Effector memory CD4-positive, alpha-beta T cell (primary cell): Measurements from ENCODE around the gene TMEM40.

Experiments
- DNase-seq, 3 donors: peaks; one replicate each; pipeline ENCODE4 v3.0.0-alpha.2; 2020
- H3K27ac ChIP-seq: 2 replicates; pipeline ENCODE4 v1.7.0; 2013; ENCODE audit warnings: mild to moderate bottlenecking, low read length, moderate library complexity; ENCODE audit not compliant: insufficient read depth, poor library complexity, severe bottlenecking
- H3K27me3 ChIP-seq: replicated peaks from 2 replicates; pipeline ENCODE4 v1.7.0; 2013; ENCODE audit warnings: mild to moderate bottlenecking, low read length; ENCODE audit not compliant: insufficient read depth, control insufficient read depth, poor library complexity, severe bottlenecking
- H3K36me3 ChIP-seq: 2 replicates; pipeline ENCODE4 v1.7.0; 2013; ENCODE audit warnings: mild to moderate bottlenecking, low read length, moderate library complexity; ENCODE audit not compliant: control insufficient read depth, insufficient read depth
- H3K4me1 ChIP-seq: 2 replicates; pipeline ENCODE4 v1.7.0; 2013; ENCODE audit warnings: low read length, mild to moderate bottlenecking; ENCODE audit not compliant: control insufficient read depth, insufficient read depth, poor library complexity, severe bottlenecking
- H3K4me3 ChIP-seq: 2 replicates; pipeline ENCODE4 v1.7.0; 2013; ENCODE audit warnings: low read length, low read depth, mild to moderate bottlenecking; ENCODE audit not compliant: insufficient read depth, poor library complexity, severe bottlenecking
- H3K9me3 ChIP-seq: 2 replicates; pipeline ENCODE4 v1.7.0; 2013; ENCODE audit warnings: mild to moderate bottlenecking, low read length, moderate library complexity; ENCODE audit not compliant: control insufficient read depth

Gene TMEM40

DNA sequence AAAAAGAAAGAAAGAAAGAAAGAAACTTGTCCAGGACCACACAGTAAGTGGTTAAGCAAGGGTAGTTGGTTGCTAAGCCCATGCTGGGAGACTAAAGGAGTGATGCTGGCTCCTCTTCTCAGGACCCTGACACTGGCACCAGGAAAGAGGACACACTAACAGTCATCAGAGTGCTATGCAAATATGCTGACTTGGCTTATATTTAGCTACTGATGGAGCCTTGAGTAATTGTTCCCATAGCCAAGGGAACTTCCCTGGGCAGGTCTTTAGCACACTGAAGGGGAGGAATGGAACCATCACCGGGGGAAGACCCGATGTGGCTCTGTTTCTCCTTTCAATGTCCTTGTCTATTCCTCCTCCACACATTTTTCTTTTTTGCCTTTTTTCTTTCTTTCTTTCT, 6.2 kb downstream of the TMEM40 start:
- DNase-seq = no peak
- Histone ChIP-seq H3K36me3 (no peaks in the 10 kb centered on the region), H3K4me3 (no peak overlapping the region), H3K4me1 (no peaks in the 10 kb centered on the region), H3K9me3 (no peaks in the 10 kb centered on the region), H3K27me3 (no peaks in the 10 kb centered on the region), H3K27ac (no peak overlapping the region)

DNA sequence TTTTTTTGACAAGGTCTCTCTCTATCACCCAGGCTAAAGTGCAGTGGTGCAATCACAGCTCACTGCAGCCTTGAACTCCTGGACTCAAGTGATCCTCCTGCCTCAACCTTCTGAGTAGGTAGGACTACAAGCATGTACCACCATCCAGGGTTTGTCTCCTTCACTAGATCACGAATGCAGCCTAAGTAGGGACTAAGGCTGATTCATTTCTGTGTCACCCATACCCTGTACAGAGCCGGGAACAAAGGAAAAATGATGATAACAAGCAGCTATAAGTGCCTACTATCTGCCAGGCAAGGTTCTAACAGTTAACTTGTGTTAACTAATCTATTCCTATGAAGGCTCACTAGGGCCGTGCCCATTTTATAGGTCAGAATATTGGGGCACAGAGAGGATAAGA, 7.0 kb downstream of the TMEM40 start:
- H3K4me1 ChIP-seq = no peaks in the 10 kb centered on the region

DNA sequence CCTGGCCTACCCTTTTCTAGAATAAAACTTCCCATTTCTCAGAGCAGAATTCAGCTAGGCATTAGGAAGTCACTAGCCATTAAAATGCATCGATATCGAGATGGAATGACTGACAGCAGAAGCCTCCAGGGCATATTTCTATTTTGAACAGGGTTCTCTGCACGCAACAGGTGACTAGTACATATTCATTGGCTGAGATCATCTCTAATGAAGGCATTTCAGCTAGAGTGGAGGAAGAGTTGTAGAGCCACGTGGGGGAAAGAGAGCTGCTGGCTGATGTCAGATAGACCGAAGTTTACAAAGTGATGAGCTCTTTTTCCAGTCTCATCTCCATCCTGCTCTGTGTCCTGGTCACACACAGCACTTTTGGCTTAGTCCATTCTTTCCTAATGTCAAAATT, 7.5 kb downstream of the TMEM40 start:
- DNase-seq = no peak
- H3K4me1 ChIP-seq = no peaks in the 10 kb centered on the region
- H3K27ac ChIP-seq = no peak overlapping the region
- H3K9me3 ChIP-seq = no peaks in the 10 kb centered on the region
- no peak overlapping the region for H3K4me3 ChIP-seq
- H3K27me3 ChIP-seq = no peaks in the 10 kb centered on the region
- no peaks in the 10 kb centered on the region for H3K36me3 ChIP-seq

More for the DNA sequence above, 7.0 kb downstream of the TMEM40 start:
- H3K36me3 ChIP-seq = no peaks in the 10 kb centered on the region
- no peaks in the 10 kb centered on the region for H3K27me3 ChIP-seq
- no peak overlapping the region for H3K4me3 ChIP-seq
- no peaks in the 10 kb centered on the region for H3K9me3 ChIP-seq
- no peak for DNase-seq
- no peak overlapping the region for H3K27ac ChIP-seq

DNA sequence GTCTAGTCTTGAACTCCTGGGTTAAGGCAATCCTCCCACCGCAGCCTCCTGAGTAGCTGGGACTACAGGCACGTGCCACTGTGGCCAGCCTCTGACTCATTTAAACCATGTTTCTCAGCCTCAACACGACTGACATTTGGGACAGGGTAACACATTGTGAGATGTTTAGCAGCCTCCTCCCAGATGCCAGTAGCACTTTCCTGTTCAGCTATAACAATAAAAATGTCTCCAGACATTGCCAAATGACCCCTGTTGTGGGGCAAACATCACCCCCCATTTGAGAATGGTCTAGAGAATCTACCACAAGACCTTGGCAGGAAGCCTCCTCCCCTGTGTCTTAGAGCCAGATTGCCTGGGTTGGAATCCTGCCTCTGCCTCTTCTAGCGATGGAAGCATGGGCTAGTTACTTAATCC, 8.4 kb downstream of the TMEM40 start:
- no peak for DNase-seq
- Histone ChIP-seq H3K9me3 (no peaks in the 10 kb centered on the region), H3K27ac (no peak overlapping the region), H3K36me3 (no peaks in the 10 kb centered on the region), H3K4me1 (no peaks in the 10 kb centered on the region), H3K4me3 (no peak overlapping the region), H3K27me3 (no peaks in the 10 kb centered on the region)

DNA sequence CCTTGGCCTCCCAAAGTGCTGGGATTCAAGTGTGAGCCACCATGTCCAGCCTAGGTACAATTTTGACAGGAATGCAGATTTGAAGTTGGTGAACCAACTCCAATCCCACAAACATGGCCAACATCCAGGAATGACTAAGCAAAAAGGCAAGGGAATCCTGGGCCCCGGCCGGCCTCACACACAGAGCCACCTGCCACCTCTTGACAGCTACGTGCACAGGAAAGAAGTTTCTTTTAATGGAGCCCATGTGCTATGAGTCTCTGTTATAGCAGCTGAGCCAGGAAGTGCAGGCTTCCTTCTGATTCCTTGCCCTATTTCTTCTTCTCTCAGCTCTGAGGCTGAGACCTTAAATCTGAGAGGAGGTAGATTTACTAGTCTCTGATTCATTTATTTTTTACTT, 8.8 kb downstream of the TMEM40 start:
- H3K36me3 ChIP-seq = no peaks in the 10 kb centered on the region
- H3K9me3 ChIP-seq = no peaks in the 10 kb centered on the region
- H3K27me3 ChIP-seq = no peaks in the 10 kb centered on the region
- H3K4me3 ChIP-seq = no peak overlapping the region
- no peak for DNase-seq
- H3K27ac ChIP-seq = no peak overlapping the region
- no peaks in the 10 kb centered on the region for H3K4me1 ChIP-seq

DNA sequence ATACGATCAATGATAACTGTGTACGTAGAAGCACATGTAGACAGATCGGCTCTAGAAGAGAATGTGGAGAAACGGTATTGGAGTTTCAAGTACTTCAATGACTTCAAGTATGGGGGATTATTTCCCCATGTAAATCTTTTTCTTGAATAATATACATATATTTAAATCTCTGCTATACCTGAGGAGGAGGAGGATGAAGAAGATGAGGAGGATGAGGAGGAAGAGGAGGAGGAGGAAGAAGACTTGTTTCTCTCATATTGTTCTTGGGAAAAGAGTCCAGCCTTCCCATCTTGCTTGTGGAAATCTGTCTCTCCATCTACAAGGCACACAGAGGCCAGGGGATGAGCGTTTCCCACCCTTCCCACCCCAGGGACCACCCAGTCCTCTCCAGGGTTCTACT, 10.6 kb downstream of the TMEM40 start:
- Histone ChIP-seq H3K27ac (no peak overlapping the region), H3K4me3 (no peak overlapping the region), H3K4me1 (no peaks in the 10 kb centered on the region), H3K27me3 (no peaks in the 10 kb centered on the region), H3K36me3 (no peaks in the 10 kb centered on the region), H3K9me3 (no peaks in the 10 kb centered on the region)
- DNase-seq = no peak

DNA sequence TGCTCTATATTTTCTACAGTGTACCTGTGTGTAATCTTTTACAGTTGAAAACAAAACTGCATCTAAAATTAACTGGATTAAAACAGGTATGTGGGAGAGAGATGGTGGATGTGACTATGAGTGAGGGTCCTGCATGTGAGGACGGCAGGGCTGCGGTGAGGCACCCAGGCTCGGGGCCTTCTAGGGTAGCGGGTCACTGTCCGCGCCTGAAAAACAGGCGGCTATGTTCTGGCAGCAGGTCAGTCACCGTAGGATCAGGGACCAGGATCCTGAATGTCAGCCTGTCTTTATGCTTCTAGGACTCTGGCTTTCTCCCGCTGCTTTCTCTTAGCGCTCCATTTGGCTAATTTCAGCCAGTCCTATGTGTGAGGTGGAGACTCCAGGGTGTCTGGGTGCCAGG, 12.6 kb downstream of the TMEM40 start:
- no peaks in the 10 kb centered on the region for H3K4me1 ChIP-seq
- DNase-seq = no peak
- H3K27ac ChIP-seq = no peak overlapping the region
- no peaks in the 10 kb centered on the region for H3K9me3 ChIP-seq
- no peak overlapping the region for H3K4me3 ChIP-seq
- no peaks in the 10 kb centered on the region for H3K27me3 ChIP-seq
- H3K36me3 ChIP-seq = no peaks in the 10 kb centered on the region

DNA sequence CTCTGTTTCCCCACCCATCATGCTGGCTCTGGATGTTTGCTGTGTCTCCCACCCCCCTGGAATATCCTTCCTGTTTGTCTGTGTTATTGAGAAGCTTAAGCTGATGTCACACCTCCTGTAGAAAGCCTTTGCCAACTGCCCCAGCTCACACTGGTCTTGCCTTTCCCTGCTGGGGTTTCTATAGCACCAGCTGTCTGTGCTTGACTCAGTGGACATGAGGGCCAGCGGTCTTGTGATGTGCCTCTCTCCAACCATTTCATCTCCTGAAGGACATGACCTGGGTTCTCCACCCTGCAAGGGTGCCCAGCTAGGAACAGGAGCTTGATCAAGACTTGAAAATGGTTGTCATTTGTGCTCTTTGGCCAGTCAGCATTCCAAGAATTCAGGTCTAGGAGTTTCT, 14.7 kb downstream of the TMEM40 start:
- Histone ChIP-seq H3K4me3 (no peak overlapping the region), H3K27ac (no peak overlapping the region), H3K27me3 (no peaks in the 10 kb centered on the region), H3K4me1 (no peaks in the 10 kb centered on the region), H3K36me3 (no peaks in the 10 kb centered on the region), H3K9me3 (no peaks in the 10 kb centered on the region)
- DNase-seq = no peak

DNA sequence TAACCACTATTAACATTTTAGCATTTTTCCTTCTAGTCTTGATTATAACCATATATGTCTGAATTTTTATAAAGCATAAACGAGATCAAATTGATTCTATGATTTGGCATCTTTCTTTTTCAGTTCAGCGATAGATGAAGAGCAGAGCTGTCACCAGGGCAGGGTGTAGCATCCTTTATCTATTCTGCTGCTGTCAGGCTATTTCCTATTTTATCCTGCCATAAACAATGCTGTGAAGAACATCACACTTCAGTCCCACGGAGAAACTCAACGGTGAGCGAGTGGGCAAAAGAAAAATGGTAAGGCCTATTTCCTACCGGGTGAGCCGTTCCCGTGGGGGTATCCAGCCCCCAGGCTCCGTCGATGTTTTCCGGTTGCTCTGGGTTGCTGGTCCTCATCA, 15.5 kb downstream of the TMEM40 start:
- no peaks in the 10 kb centered on the region for H3K36me3 ChIP-seq
- no peaks in the 10 kb centered on the region for H3K9me3 ChIP-seq
- H3K27ac ChIP-seq = no peak overlapping the region

DNA sequence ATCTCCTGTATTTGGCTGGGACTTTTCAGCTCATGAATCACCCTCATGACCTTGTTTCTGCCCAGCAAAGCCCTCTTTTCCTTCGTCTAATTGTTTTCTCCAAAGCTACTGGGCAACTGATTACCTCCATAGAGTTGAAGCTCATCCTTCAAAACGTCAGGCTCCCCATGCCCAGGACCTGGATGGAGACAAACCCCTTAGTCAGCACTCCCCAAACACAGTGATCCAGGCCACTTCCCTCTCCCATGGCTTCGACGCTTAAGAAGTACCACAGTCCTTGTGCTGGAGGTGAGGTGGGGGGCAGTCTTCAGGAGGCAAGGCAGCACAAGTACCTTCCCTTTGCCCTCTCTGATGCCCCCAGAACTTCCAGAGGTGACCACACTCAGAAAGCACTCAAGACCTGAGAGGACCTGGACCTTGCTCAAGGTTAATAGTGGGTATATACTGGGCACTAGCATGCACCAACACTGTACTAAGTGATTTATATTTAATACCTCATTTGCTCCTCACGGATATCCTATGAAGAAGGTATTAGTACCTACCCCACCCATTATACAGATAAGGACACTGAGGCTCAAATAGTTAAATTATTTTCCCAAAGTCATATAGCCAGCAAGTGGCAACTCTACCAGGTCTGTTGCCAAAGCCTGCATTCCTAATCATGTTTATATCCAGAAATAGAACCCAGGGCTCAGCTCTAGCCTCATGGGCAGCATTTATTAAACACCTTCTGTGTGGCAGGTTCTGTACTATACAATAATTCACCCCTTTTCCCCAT, 16.5 kb downstream of the TMEM40 start:
- Histone ChIP-seq H3K4me3 (no peak overlapping the region), H3K4me1 (no peaks in the 10 kb centered on the region), H3K9me3 (no peaks in the 10 kb centered on the region), H3K27ac (no peak overlapping the region), H3K27me3 (no peaks in the 10 kb centered on the region), H3K36me3 (no peaks in the 10 kb centered on the region)
- no peak for DNase-seq

More for the DNA sequence above, 15.5 kb downstream of the TMEM40 start:
- DNase-seq = no peak
- Histone ChIP-seq H3K27me3 (no peaks in the 10 kb centered on the region), H3K4me3 (no peak overlapping the region), H3K4me1 (no peaks in the 10 kb centered on the region)
